SK-N-SH treated with all-trans-retinoic acid at 6 μM for 48 hours (cell line): Measurements from ENCODE around the gene LCNL1.

Source experiments
- BACH2 ChIP-seq: fragments of 250-450 bp; sonication (Bioruptor Pico); IDR thresholded peaks from 2 replicates; pipeline ENCODE4 v1.9.0; 2021; ENCODE audit warnings: mild to moderate bottlenecking, borderline replicate concordance
- ZC3H10 ChIP-seq: fragments of 250-450 bp; sonication (Bioruptor Pico); IDR thresholded peaks from 2 replicates; pipeline ENCODE4 v1.5.1; 2021; ENCODE audit warnings: mild to moderate bottlenecking, moderate library complexity
- ZNF70 ChIP-seq: fragments of 450-650 bp; formaldehyde crosslinking; IDR thresholded peaks from 2 replicates; pipeline ENCODE4 v1.5.0; 2020; ENCODE audit warnings: mild to moderate bottlenecking, moderate library complexity
- TF ChIP-seq, protein P1 (sequence below): fragments of 250-450 bp; sonication (Bioruptor Pico); IDR thresholded peaks from 2 replicates; pipeline ENCODE4 v1.8.0; 2021; ENCODE audit warnings: low read depth, mild to moderate bottlenecking, moderate library complexity, borderline replicate concordance

DNA sequence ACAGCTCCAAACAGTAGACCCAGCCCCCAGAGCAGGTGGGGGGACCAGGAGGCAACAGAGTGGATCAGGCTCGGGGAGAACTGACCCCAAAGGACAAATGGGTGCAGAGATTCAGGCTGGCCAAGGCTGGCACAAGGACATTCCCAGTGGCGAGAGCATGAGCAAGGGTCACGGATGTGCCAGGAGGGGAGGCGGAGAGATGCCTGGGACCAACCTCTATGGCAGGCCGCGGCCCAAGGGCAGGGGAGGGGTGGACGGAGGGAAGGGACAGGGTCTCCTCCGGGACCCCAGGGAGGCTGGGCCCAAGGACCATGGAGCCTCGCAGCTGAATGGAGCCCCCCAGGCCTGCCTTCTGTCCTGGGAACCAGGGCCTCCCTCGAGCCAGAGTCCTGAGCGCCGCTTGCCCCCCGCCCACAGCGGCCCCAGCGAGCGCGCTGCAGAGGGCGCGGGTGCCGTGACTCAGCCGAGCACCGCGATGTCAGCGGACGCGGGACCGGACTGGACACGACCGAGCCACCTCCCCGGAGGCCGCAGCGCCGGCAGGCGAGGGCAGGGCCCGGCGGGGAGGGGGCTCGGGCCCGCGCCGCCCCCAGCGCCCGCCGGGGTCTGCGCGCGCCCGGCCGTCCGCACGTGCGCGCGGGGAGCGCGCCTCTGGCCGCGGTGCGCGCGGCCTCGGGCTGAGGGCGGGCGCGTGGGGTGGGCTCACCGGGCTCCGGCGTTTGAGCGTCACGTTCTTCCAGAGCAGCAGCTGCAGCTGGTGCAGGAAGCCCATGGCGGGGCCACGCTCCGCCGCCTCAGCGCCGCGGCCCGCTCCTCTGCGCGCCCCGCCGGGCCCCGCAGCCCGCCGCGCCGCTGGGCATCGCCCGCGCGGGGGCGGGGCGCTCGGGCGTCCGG is 44.8 kb downstream of the LCNL1 start, which contains the start of gene ABCA2:
- no peak for TF ChIP-seq ZNF70 (CRISPR knock-in tag)
- TF ChIP-seq, protein P1, sequence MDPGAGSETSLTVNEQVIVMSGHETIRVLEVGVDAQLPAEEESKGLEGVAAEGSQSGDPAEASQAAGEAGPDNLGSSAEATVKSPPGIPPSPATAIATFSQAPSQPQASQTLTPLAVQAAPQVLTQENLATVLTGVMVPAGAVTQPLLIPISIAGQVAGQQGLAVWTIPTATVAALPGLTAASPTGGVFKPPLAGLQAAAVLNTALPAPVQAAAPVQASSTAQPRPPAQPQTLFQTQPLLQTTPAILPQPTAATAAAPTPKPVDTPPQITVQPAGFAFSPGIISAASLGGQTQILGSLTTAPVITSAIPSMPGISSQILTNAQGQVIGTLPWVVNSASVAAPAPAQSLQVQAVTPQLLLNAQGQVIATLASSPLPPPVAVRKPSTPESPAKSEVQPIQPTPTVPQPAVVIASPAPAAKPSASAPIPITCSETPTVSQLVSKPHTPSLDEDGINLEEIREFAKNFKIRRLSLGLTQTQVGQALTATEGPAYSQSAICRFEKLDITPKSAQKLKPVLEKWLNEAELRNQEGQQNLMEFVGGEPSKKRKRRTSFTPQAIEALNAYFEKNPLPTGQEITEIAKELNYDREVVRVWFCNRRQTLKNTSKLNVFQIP (CRISPR knock-in tag), result no peak
- no peak for TF ChIP-seq ZC3H10 (CRISPR knock-in tag)
- TF ChIP-seq BACH2 (CRISPR knock-in tag), result no peak
